Motor neuron (in vitro differentiated cells): ENCODE data around the gene GUK1. TPM values are rescaled to one million over a fixed set of nuclear protein-coding genes. Genes with fewer than 3 reads are reported as not detected.
A peak's percentile ranks its signal among the peaks of the same experiment; 100 is the strongest.

Source experiments
- ATAC-seq, 8 experiments: fragments of 200-7000 bp; cut with Tn5 transposase; replicated peaks in 6 of 8; 2 replicates each; pipeline ENCODE4 v1.8.0; 2021; ENCODE audit warnings: mild to moderate bottlenecking in 8 of 8, moderate library complexity in 8 of 8
- H3K27ac ChIP-seq, 2 donors: fragments of 250-450 bp; sonication (Bioruptor Pico); 2 replicates each; pipeline ENCODE4 v1.9.0; 2021; ENCODE audit warnings: antibody characterized with exemption in 2 of 2, mild to moderate bottlenecking in 2 of 2, moderate library complexity in 1 of 2
- H3K4me1 ChIP-seq, 2 donors: fragments of 250-450 bp; sonication (Bioruptor Pico); replicated peaks in 1 of 2; 2 replicates each; pipeline ENCODE4 v1.6.1; 2021; ENCODE audit warnings: antibody characterized with exemption in 2 of 2, mild to moderate bottlenecking in 2 of 2, moderate library complexity in 1 of 2
- H3K4me3 ChIP-seq, 5 donors: fragments of 250-450 bp; sonication (Bioruptor Pico); 2 replicates each; pipeline ENCODE4 v1.9.0; 2021; ENCODE audit warnings: antibody characterized with exemption in 5 of 5, mild to moderate bottlenecking in 5 of 5, moderate library complexity in 4 of 5
- WGBS, 10 experiments: fragments of 450-650 bp; shearing (Covaris generic); methylation state at CpG; one replicate each; pipeline ENCODE4 v1.0.0; 2022; 5-methylcytosine and 5-hydroxymethylcytosine counted together
- in situ Hi-C, 9 experiments: fragments of 400-800 bp; cut with MboI; loops; one replicate each; pipeline ENCODE4 v1.15.0; 2021; ENCODE audit warnings: low sequenced_read_pairs in 9 of 9, low pct_unique_long_range_greater_than_20kb in 2 of 9; ENCODE audit not compliant: unreplicated experiment in 9 of 9
- total RNA-seq, 8 experiments: library from RNA; unstranded; fragments of 300-600 nt; gene quantifications; 2 replicates each; pipeline versions ENCODE4 v1.2.3 to v1.2.4, GENCODE V29; 2022

GUK1 gene
- total RNA-seq = 100 to 1,000 TPM; 187 to 466 (median 319) TPM

GRCh38 chr1:228139931-228140723 lies at the start of gene GUK1:
TSS of gene GUK1 (plus strand) at chr1:228140279. CDS start at chr1:228140303, 24 bp downstream.
- in situ Hi-C loops = no loop called here
- peaks cover 25 to 26% of the 10 kb centered on the region in 2 donors for H3K4me1 ChIP-seq

DNA sequence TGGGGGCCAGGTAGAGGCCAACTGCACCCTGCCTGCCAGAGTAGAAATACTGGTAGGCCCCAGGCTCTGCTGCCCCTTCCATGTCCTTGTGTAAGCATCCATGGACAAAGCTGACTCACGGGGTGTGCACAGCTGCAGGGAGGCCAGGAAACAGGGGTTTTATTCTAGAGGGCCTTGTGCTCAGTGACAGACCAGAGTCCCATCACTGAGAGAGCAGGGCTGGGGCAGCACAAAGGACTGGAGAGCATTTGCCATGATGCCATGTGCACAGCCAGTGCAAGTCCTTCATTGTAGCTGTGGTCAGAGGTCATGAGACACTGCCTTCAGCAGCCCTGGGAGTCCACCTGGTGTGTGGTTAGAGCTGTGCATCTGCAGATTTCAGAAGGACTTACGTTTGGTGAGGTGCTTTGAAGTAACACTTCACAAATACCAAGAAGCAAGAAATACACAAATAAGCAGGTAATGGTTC lies 49.4 kb upstream of the GUK1 start:
- H3K27ac ChIP-seq = no peak overlapping the region
- peak in 7 of 8 experiments; percentile 35 to 71 (median 54) for ATAC-seq
- H3K4me1 ChIP-seq = peaks cover 25 to 46% of the 10 kb centered on the region in 2 donors
- 33 to 100% (median 84%) methylated on average over 1 to 2 of the region's 2 CpGs; no CpG with 5 or more reads in 5 of the 10 experiments for WGBS, 10 experiments
- no peak overlapping the region for H3K4me3 ChIP-seq
- in situ Hi-C loops = no loop called here

More at GRCh38 chr1:228139931-228140723, at the start of gene GUK1:
- WGBS, 10 experiments = 0 to 2% (median 0%) methylated on average over 3 to 19 of the region's 95 CpGs; no CpG with 5 or more reads in 4 of the 10 experiments
- ATAC-seq = peak; percentile 75 to 91 (median 90)
- H3K4me3 ChIP-seq = peak within 1 kb of the TSS; percentile 76 to 93 (median 82)
- peak within 1 kb of the TSS; percentile 85 to 95 for H3K27ac ChIP-seq

GRCh38 chr1:228091084-228091483 lies 49.0 kb upstream of the GUK1 start:
- in situ Hi-C loops = no loop called here
- Histone ChIP-seq H3K4me1 (peaks cover 20 to 42% of the 10 kb centered on the region in 2 donors), H3K4me3 (no peak overlapping the region), H3K27ac (no peak overlapping the region)
- no peak for ATAC-seq
- 20 to 100% (median 82%) methylated on average over 1 to 3 of the region's 4 CpGs; no CpG with 5 or more reads in 2 of the 10 experiments for WGBS, 10 experiments

GRCh38 chr1:228092342-228093049 lies 47.6 kb upstream of the GUK1 start:
- Histone ChIP-seq H3K4me1 (peaks cover 12 to 29% of the 10 kb centered on the region in 2 donors), H3K4me3 (no peak overlapping the region), H3K27ac (no peak overlapping the region)
- 40 to 100% (median 93%) methylated on average over 1 to 11 of the region's 11 CpGs; no CpG with 5 or more reads in 2 of the 10 experiments for WGBS, 10 experiments
- in situ Hi-C loops = no loop called here
- ATAC-seq = no peak

DNA sequence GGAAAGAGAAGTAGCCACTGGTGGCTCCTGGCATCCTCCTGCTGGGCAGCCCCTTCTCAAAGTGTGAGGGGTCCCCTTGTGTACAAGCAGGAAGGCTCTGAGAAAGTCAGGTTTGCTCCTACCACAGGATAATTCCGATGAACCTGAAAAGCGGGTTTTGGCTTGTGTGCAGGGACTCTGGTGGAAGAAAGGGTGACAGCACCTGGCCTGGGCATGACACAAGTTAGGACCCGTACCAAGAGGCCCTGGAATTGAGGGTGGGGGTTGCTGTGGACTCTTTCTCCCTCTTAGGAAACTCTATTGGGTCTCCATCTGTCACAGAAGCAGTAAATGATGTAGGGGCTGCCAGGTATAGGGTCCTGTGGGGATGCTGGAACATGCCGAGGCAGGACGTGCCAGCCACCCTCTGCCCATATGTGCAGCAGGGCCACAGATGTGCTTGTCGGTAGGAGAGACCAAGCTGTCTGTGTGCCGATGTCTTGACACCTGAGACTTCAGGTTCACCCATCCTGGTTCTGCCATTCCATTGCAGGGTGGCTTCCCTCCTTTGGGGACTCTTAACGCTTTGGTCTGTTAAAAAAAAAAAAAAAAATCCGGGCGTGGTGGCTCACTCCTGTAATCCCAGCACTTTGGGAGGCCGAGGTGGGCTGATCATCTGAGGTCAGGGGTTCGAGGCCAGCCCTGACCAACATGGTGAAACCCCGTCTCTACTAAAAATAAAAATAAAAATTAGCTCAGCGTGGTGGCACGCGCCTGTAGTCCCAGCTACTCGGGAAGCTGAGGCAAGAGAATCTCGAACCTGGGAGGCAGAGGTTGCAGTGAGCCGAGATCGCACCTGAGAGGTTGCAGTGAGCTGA lies 46.8 kb upstream of the GUK1 start:
- in situ Hi-C loops = no loop called here
- Histone ChIP-seq H3K4me3 (no peak overlapping the region), H3K27ac (no peak overlapping the region), H3K4me1 (peaks cover 6 to 21% of the 10 kb centered on the region in 2 donors)
- WGBS, 10 experiments = 80 to 100% (median 96%) methylated on average over 1 to 13 of the region's 20 CpGs; no CpG with 5 or more reads in 1 of the 10 experiments
- no peak for ATAC-seq

- WGBS, 10 experiments = 80 to 100% (median 94%) methylated on average over 2 to 13 of the region's 13 CpGs
- Histone ChIP-seq H3K4me1 (peaks cover 0 to 10% of the 10 kb centered on the region in 2 donors), H3K4me3 (no peak overlapping the region), H3K27ac (no peak overlapping the region)
- in situ Hi-C loops = no loop called here
- ATAC-seq = no peak
These were observed 45.6 kb upstream of the GUK1 start for GRCh38 chr1:228094432-228095016.

- no peak for ATAC-seq
- in situ Hi-C loops = no loop called here
- WGBS, 10 experiments = 93 to 100% (median 100%) methylated on average over 1 to 4 of the region's 4 CpGs; no CpG with 5 or more reads in 3 of the 10 experiments
- Histone ChIP-seq H3K4me1 (peaks cover 0 to 4% of the 10 kb centered on the region in 2 donors), H3K4me3 (no peak overlapping the region), H3K27ac (no peak overlapping the region)
These were observed 44.9 kb upstream of the GUK1 start for GRCh38 chr1:228095161-228095560.

- WGBS, 10 experiments = 92 to 100% (median 95%) methylated on average over 2 to 7 of the region's 8 CpGs; no CpG with 5 or more reads in 5 of the 10 experiments
- H3K4me3 ChIP-seq = no peak overlapping the region
- H3K4me1 ChIP-seq = no peaks in the 10 kb centered on the region
- no peak for ATAC-seq
- in situ Hi-C loops = no loop called here
- no peak overlapping the region for H3K27ac ChIP-seq
These were observed 44.1 kb upstream of the GUK1 start for GRCh38 chr1:228095938-228096337.

DNA sequence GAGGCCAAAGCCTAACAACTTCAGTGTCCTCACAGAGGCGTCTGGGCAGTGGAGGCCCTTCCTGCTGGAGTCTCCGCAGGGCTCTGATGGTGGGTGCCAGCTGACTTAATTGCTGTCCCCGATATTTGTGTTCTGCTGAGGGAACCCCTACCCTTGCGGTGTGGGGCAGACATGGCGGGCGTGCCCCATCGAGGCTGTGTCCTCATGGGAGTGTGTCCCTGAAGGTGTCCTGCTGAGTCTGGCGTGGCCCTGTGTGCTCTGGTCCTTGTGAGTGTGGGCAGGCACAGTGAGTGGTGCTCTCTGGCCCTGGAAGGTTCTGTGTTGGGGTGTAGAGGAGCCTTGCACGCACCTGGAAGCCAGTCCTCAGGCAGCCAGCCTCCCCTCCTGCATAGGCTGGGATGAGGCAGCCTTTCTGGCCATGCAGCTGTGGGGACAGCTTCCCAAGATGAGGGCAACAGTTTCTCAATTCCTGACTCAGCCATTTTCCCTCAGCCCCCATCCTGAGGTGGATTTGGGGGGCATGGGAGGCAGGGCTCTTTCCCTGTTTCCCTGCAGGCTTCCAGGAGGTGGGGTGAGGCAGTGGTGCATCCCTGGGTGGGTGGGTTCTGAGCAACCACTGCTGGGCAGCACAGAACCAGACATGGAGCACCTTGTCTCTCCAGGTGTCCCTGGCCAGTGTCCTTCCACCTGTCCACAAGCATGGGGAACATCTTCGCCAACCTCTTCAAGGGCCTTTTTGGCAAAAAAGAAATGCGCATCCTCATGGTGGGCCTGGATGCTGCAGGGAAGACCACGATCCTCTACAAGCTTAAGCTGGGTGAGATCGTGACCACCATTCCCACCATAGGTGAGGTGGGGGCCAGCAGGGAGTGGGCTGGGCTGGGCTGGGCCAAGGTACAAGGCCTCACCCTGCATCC lies 43.4 kb upstream of the GUK1 start:
- Histone ChIP-seq H3K4me1 (peaks cover 4% of the 10 kb centered on the region in 2 donors), H3K27ac (no peak overlapping the region), H3K4me3 (no peak overlapping the region)
- peak in 4 of 8 experiments; percentile 1 to 9 (median 4) for ATAC-seq
- in situ Hi-C loops = no loop called here
- 90 to 100% (median 98%) methylated on average over 1 to 7 of the region's 13 CpGs; no CpG with 5 or more reads in 6 of the 10 experiments for WGBS, 10 experiments

- ATAC-seq = peak in 2 of 8 experiments; percentile 1
- Histone ChIP-seq H3K4me1 (peaks cover 7% of the 10 kb centered on the region in 2 donors), H3K27ac (no peak overlapping the region), H3K4me3 (no peak overlapping the region)
- 67 to 100% (median 98%) methylated on average over 2 to 18 of the region's 34 CpGs; no CpG with 5 or more reads in 5 of the 10 experiments for WGBS, 10 experiments
- in situ Hi-C loops = no loop called here
These were observed 42.6 kb upstream of the GUK1 start for GRCh38 chr1:228097333-228098081.
